ENCODE results near the gene SLC2A13. TPM values are rescaled to one million over a fixed set of nuclear protein-coding genes. Genes with fewer than 3 reads are reported as not detected.
"Not testable (repeated sequence)": the region's sequence is repeated elsewhere in the genome, so short reads cannot be mapped to it uniquely, and the experiment has no call there.

The SLC2A13 gene
- total RNA-seq, 1 donor from 2014 or later, result 17.4 TPM

DNA sequence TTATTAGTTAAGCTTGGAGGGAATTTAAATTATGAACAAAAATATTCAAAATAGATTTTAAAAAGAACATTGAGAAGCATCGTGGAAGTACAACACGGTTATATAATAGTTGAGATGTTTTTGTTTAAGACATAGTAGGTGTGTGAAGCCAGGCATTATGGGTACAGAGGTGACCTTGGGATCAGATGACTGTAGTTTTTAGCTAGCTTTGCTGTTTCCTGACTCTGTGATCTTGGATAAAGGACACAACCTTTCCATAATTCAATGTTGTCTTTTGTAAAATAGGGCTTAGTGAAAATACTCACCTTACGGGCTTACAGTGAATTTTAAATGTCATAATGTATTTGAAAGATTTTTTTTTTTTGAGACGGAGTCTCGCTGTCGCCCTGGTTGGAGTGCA lies 239.7 kb downstream of the SLC2A13 start:
- H3K4me3 ChIP-seq, result no peak overlapping the region
- intact Hi-C loops (cut with DNase I), result no loop called here
- TF ChIP-seq POLR2A (IDR thresholded peaks at IDR 0.05) (no peak), POLR2AphosphoS5 (IDR thresholded peaks at IDR 0.05; ENCODE audit: insufficient read depth in 1 of 2, low read depth in 1 of 2) (no peak)
- TF ChIP-seq, protein P1, sequence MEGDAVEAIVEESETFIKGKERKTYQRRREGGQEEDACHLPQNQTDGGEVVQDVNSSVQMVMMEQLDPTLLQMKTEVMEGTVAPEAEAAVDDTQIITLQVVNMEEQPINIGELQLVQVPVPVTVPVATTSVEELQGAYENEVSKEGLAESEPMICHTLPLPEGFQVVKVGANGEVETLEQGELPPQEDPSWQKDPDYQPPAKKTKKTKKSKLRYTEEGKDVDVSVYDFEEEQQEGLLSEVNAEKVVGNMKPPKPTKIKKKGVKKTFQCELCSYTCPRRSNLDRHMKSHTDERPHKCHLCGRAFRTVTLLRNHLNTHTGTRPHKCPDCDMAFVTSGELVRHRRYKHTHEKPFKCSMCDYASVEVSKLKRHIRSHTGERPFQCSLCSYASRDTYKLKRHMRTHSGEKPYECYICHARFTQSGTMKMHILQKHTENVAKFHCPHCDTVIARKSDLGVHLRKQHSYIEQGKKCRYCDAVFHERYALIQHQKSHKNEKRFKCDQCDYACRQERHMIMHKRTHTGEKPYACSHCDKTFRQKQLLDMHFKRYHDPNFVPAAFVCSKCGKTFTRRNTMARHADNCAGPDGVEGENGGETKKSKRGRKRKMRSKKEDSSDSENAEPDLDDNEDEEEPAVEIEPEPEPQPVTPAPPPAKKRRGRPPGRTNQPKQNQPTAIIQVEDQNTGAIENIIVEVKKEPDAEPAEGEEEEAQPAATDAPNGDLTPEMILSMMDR (IDR thresholded peaks at IDR 0.05), result no peak
- H3K27ac ChIP-seq, result no peak overlapping the region
- DNase-seq (ENCODE audit: extremely low spot score in 2 of 2), result no peak
- H3K27me3 ChIP-seq, result no peaks in the 10 kb centered on the region
- H3K4me1 ChIP-seq, result no peaks in the 10 kb centered on the region
- no peaks in the 10 kb centered on the region for H3K36me3 ChIP-seq
- H3K9me3 ChIP-seq, result no peaks in the 10 kb centered on the region

DNA sequence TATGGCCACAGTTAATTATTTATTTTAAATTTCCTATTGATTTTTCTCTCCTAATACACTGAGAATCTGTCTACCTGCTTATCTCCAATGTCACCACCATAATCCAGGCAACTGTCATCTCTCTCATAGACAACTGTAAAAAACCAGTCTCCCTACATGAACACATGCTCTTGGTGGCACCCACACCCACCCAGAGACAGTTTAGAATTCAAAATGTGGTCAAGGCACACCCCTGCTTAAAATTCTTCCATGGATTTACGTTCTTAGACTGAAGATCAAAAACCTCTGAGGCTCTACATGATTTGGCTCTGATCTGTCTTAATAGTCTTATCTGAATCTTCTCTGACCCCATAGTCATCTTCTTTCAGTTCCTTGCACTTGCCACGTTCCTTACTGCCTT lies 245.2 kb downstream of the SLC2A13 start:
- intact Hi-C loops (cut with DNase I), result no loop called here
- H3K4me1 ChIP-seq, result no peaks in the 10 kb centered on the region

DNA sequence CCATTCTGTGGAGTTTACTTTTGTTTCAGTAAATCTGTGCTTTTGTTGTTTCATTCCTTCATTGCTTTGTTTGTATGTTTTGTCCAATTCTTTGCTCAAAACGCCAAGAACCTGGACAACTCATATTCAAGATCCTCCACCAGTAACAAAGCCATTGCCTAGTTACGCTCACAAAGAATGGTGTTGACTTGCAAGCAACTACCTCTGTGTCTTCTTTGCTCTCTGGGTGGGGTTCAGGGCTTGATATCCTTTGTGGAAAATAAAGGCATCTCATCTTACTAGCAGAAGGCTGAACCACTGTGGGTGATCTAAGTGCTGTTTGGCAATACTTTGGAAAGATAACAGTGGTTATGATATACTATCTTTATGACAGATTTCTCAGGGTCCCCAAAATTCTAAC lies 252.9 kb downstream of the SLC2A13 start:
- TF ChIP-seq, protein P1 (IDR thresholded peaks at IDR 0.05), result no peak
- no peak for TF ChIP-seq POLR2A (IDR thresholded peaks at IDR 0.05)
- TF ChIP-seq POLR2AphosphoS5 (IDR thresholded peaks at IDR 0.05; ENCODE audit: insufficient read depth in 1 of 2, low read depth in 1 of 2), result no peak
- Histone ChIP-seq H3K4me1 (no peaks in the 10 kb centered on the region), H3K36me3 (no peaks in the 10 kb centered on the region), H3K27me3 (no peaks in the 10 kb centered on the region), H3K4me3 (no peak overlapping the region), H3K27ac (no peak overlapping the region), H3K9me3 (no peaks in the 10 kb centered on the region)
- no peak for DNase-seq (ENCODE audit: extremely low spot score in 2 of 2)
- intact Hi-C loops (cut with DNase I), result no loop called here

More for the DNA sequence above, 245.2 kb downstream of the SLC2A13 start:
- Histone ChIP-seq H3K27ac (no peak overlapping the region), H3K9me3 (no peaks in the 10 kb centered on the region), H3K4me3 (no peak overlapping the region), H3K36me3 (no peaks in the 10 kb centered on the region), H3K27me3 (no peaks in the 10 kb centered on the region)
- TF ChIP-seq POLR2AphosphoS5 (IDR thresholded peaks at IDR 0.05; ENCODE audit: insufficient read depth in 1 of 2, low read depth in 1 of 2), result no peak
- TF ChIP-seq, protein P1 (IDR thresholded peaks at IDR 0.05), result no peak
- no peak for TF ChIP-seq POLR2A (IDR thresholded peaks at IDR 0.05)
- no peak for DNase-seq (ENCODE audit: extremely low spot score in 2 of 2)

DNA sequence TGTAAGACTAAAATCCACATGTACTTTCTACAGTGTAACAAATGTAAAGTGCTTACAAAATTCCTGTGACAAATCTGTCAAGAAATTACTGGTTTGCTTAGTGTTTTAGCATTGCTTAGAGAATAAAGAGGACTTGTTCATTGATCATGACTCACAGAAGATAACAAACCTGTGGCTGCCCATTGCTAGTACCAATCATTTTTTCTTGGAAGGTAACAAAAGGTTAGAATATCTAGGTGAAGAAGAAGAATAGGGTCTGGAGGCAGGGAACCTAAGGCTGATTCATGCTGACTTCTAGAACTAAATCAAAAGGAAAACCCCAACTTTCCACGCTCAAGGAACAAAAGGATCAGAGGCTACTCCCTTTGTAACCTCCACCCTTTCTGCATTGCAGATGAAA lies 253.5 kb downstream of the SLC2A13 start:
- Histone ChIP-seq H3K4me1 (no peaks in the 10 kb centered on the region), H3K9me3 (no peaks in the 10 kb centered on the region), H3K36me3 (no peaks in the 10 kb centered on the region), H3K4me3 (no peak overlapping the region), H3K27me3 (no peaks in the 10 kb centered on the region), H3K27ac (no peak overlapping the region)
- intact Hi-C loops (cut with DNase I), result no loop called here
- DNase-seq (ENCODE audit: extremely low spot score in 2 of 2), result no peak
- TF ChIP-seq POLR2A (IDR thresholded peaks at IDR 0.05) (no peak), POLR2AphosphoS5 (IDR thresholded peaks at IDR 0.05; ENCODE audit: insufficient read depth in 1 of 2, low read depth in 1 of 2) (no peak)
- TF ChIP-seq, protein P1 (IDR thresholded peaks at IDR 0.05), result no peak

DNA sequence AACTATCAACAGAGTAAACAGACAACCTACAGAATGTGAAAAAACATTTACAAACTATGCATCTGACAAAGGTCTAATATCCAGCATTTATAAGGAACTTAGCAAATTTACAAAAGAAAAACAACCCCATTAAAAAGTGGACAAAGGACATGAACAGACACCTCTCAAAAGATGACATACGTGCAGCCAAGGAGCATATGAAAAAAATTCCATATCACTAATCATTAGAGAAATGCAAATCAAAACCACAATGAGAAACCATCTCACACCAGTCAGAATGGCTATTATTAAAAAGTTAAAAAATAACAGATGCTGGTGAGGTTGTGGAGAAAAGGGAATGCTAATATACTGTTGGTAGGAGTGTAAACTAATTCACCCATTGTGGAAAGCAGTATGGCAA lies 257.7 kb downstream of the SLC2A13 start:
- DNase-seq (ENCODE audit: extremely low spot score in 2 of 2); H3K27ac ChIP-seq; H3K4me3 ChIP-seq; H3K36me3 ChIP-seq; intact Hi-C loops (cut with DNase I); H3K27me3 ChIP-seq; H3K4me1 ChIP-seq; H3K9me3 ChIP-seq: not testable (repeated sequence)

Data from vagina (tissue), 2 donors.